PC-9 (cell line): ENCODE data around the gene ACSM6. TPM values are rescaled to one million over a fixed set of nuclear protein-coding genes. Genes with fewer than 3 reads are reported as not detected.

ENCODE experiments used
- BruUV-seq: library from RNA; stranded (reverse); fragments of 400-500 nt; replicated peaks from 2 replicates; lab custom pipeline; 2021; lab: Mats Ljungman, UMichigan
- CTCF ChIA-PET: fragments of 300-600 bp; sonication (Branson Sonifier 250); formaldehyde crosslinking; loops from one replicate; lab custom pipeline; 2022; ENCODE audit warnings: antibody characterized with exemption; lab: Charles Lee
- POLR2A ChIA-PET: fragments of 300-600 bp; sonication (Branson Sonifier 250); formaldehyde crosslinking; loops from one replicate; lab custom pipeline; 2022; ENCODE audit warnings: antibody characterized with exemption; ENCODE audit not compliant: unreplicated experiment; lab: Charles Lee
- DNase-seq, 2 experiments: peaks; one replicate each; pipeline versions ENCODE4 v3.0.0 to v3.0.0-alpha.2; 2015 to 2022; ENCODE audit warnings: mixed read lengths in 1 of 2
- H2AFZ ChIP-seq: fragments of 200-600 bp; sonication (generic); 2 replicates; pipeline ENCODE4 v1.8.1; 2017; ENCODE audit warnings: antibody characterized with exemption
- H3F3A ChIP-seq: fragments of 200-600 bp; sonication (generic); 2 replicates; pipeline ENCODE4 v1.8.1; 2017; ENCODE audit warnings: antibody characterized with exemption, mild to moderate bottlenecking, low read depth; ENCODE audit not compliant: insufficient read depth
- H3K27ac ChIP-seq: fragments of 200-600 bp; sonication (generic); 2 replicates; pipeline ENCODE4 v1.6.1; 2016; ENCODE audit warnings: mixed run types
- H3K27me3 ChIP-seq: fragments of 200-600 bp; sonication (generic); 2 replicates; pipeline ENCODE4 v1.6.1; 2016; ENCODE audit warnings: low read depth, mixed run types; ENCODE audit not compliant: insufficient read depth
- H3K36me3 ChIP-seq: fragments of 200-600 bp; sonication (generic); 2 replicates; pipeline ENCODE4 v1.6.1; 2016; ENCODE audit warnings: low read depth, mixed run types
- H3K4me1 ChIP-seq: fragments of 200-600 bp; sonication (generic); replicated peaks from 2 replicates; pipeline ENCODE4 v1.6.1; 2016; ENCODE audit warnings: mixed run types; ENCODE audit not compliant: insufficient read depth
- H3K4me2 ChIP-seq: fragments of 200-600 bp; sonication (generic); 2 replicates; pipeline ENCODE4 v1.6.1; 2017; ENCODE audit warnings: mixed run types
- H3K4me3 ChIP-seq: fragments of 200-600 bp; sonication (generic); 2 replicates; pipeline ENCODE4 v1.6.1; 2016; ENCODE audit warnings: mixed run types
- H3K79me2 ChIP-seq: fragments of 200-600 bp; sonication (generic); 2 replicates; pipeline ENCODE4 v1.6.1; 2017; ENCODE audit warnings: low read depth, mixed run types
- H3K9me2 ChIP-seq: fragments of 200-600 bp; sonication (generic); 2 replicates; pipeline ENCODE4 v1.8.1; 2017; ENCODE audit warnings: mild to moderate bottlenecking; ENCODE audit not compliant: insufficient read depth
- H3K9me3 ChIP-seq: fragments of 200-600 bp; sonication (generic); 2 replicates; pipeline ENCODE4 v1.8.1; 2016; ENCODE audit warnings: low read depth; ENCODE audit not compliant: insufficient read depth
- H4K20me1 ChIP-seq: fragments of 200-600 bp; sonication (generic); 2 replicates; pipeline ENCODE4 v1.8.1; 2017; ENCODE audit not compliant: insufficient read depth
- CTCF ChIP-seq: fragments of 200-600 bp; sonication (generic); conservative IDR thresholded peaks from 2 replicates; pipeline ENCODE4 v1.6.1; 2017; ENCODE audit warnings: mixed run types, antibody characterized with exemption, mild to moderate bottlenecking, moderate library complexity
- EZH2 ChIP-seq: fragments of 200-600 bp; sonication (generic); IDR thresholded peaks from 2 replicates; pipeline ENCODE4 v1.8.0; 2017; ENCODE audit warnings: antibody characterized with exemption, low read depth
- intact Hi-C: fragments of 100-400 bp; cut with micrococcal nuclease; formaldehyde crosslinking; loops from one replicate; pipeline ENCODE4 v1.10.0; 2022; ENCODE audit not compliant: unreplicated experiment
- total RNA-seq: library from RNA; stranded (reverse); gene quantifications from 2 replicates; pipeline ENCODE4 v1.2.3, GENCODE V29; 2021

ACSM6 gene
- total RNA-seq, 1 experiment from 2014 or later = not detected

GRCh38 chr10:95234951-95235350 is 40.9 kb downstream of the ACSM6 start:
- peaks cover 18% of the 10 kb centered on the region for H3K36me3 ChIP-seq
- H3F3A ChIP-seq = peaks cover 40% of the 10 kb centered on the region
- peak overlapping the region; percentile 98 for H3K27ac ChIP-seq
- peaks cover 47% of the 10 kb centered on the region for H3K4me1 ChIP-seq
- ChIA-PET CTCF (interaction anchor here (0.6 kb wide), 1 partner anchor 32 kb away, joined by 5 read pairs; no protein-coding TSS in a partner anchor), POLR2A (no interaction called here)
- H3K79me2 ChIP-seq = no peaks in the 10 kb centered on the region
- H3K9me3 ChIP-seq = no peaks in the 10 kb centered on the region; the same call in 1 of the 2 replicates
- no peaks in the 10 kb centered on the region for H3K9me2 ChIP-seq
- no TSS peak for BruUV-seq
- DNase-seq = no peak
- TF ChIP-seq EZH2 (no peak), CTCF (no peak)
- H4K20me1 ChIP-seq = no peaks in the 10 kb centered on the region
- H2AFZ ChIP-seq = no peak overlapping the region
- no peak overlapping the region for H3K4me3 ChIP-seq
- intact Hi-C loops = no loop called here
- no peaks in the 10 kb centered on the region for H3K27me3 ChIP-seq
- H3K4me2 ChIP-seq = 0 out of 2 replicates have a peak overlapping the region, but pooled peaks have one; percentile 12

DNA sequence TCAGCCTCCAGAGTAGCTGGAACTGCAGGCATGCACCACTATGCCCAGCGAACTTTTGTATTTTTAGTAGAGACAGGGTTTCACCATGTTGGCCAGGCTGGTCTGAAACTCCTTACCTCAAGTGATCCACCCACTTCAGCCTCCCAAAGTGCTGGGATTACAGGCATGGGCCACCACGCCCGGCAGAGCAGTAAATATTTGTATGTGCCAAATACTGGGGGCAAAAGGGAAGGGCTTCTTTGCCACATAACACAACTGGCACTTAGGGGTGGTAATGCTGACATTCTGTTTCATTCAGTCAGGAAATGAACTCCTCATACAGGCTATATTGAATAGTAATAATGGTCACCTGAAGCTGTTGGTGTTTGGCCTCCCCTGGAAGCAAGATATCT is 41.6 kb downstream of the ACSM6 start:
- Histone ChIP-seq H3K9me3 (no peaks in the 10 kb centered on the region; the same call in 1 of the 2 replicates), H3K36me3 (peaks cover 18% of the 10 kb centered on the region), H4K20me1 (no peaks in the 10 kb centered on the region), H3K4me2 (peak overlapping the region; percentile 55), H3F3A (peaks cover 33% of the 10 kb centered on the region), H3K4me1 (peaks cover 40% of the 10 kb centered on the region), H3K9me2 (no peaks in the 10 kb centered on the region), H3K27me3 (no peaks in the 10 kb centered on the region), H3K79me2 (no peaks in the 10 kb centered on the region), H3K27ac (peak overlapping the region; percentile 98), H3K4me3 (no peak overlapping the region), H2AFZ (no peak overlapping the region)
- no peak for TF ChIP-seq CTCF
- TF ChIP-seq EZH2 = no peak
- POLR2A ChIA-PET = interaction anchor here (0.7 kb wide), 1 partner anchor 1753 kb away, joined by 3 read pairs; the partner anchor contains the start of gene MYOF
- intact Hi-C loops = loop anchor here (1.0 to 2.0 kb wide), 2 partner anchors 15 to 29 kb away; no protein-coding TSS in a partner anchor
- DNase-seq = no peak
- CTCF ChIA-PET = interaction anchor here (0.6 kb wide), 1 partner anchor 33 kb away, joined by 5 read pairs; no protein-coding TSS in a partner anchor
- no TSS peak for BruUV-seq

DNA sequence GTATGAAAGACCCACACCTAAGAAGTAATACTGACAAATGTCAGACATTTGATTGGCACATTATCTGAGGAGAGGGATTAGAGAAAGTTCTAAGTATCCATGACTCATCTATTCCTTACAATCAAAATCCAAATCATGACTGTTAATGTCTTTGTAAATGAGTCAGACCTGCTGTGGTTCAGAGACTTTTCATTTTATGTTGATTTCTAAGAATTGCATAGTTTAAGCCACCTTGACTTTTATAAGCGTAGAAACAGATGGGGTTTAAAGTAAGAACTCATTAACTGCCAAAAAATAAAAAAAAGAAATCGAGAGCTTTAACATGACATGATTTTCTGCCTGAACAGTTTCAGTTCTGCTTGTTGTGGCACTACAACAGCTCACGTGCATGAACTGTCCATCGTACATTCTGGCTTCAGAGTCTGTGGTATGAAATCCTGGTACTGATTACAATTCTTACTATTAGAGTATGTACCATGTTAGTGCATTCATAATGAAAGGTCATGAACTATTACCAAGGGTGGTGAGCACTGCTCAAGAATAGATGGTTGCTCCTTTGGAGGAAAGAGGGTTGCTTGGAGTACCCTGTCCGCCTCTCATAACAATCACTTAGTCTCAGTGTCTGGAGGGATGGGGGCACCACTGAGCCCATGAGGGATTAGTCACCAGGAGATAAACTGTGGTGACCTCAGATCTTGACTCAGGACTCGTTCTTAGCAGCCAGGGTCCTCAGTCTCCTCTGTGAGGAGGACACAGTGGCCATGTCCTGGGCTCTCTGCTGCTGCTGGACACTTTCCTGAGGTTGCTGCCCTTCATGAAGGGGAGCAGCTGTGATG is 42.2 kb downstream of the ACSM6 start:
- Histone ChIP-seq H3K36me3 (peaks cover 18% of the 10 kb centered on the region), H4K20me1 (no peaks in the 10 kb centered on the region), H3K4me1 (peaks cover 39% of the 10 kb centered on the region), H3K4me2 (peak overlapping the region; percentile 55), H3K27me3 (no peaks in the 10 kb centered on the region), H3K4me3 (no peak overlapping the region), H3K9me2 (no peaks in the 10 kb centered on the region), H3F3A (peaks cover 30% of the 10 kb centered on the region), H3K27ac (peak overlapping the region; percentile 98), H3K79me2 (no peaks in the 10 kb centered on the region), H2AFZ (no peak overlapping the region), H3K9me3 (no peaks in the 10 kb centered on the region; the same call in 1 of the 2 replicates)
- BruUV-seq = TSS peak; percentile 51
- intact Hi-C loops = loop anchor here (1.0 to 2.0 kb wide), 2 partner anchors 15 to 28 kb away; no protein-coding TSS in a partner anchor
- TF ChIP-seq CTCF (no peak), EZH2 (no peak)
- ChIA-PET CTCF (no interaction called here), POLR2A (interaction anchor here (0.7 kb wide), 1 partner anchor 1754 kb away, joined by 3 read pairs; the partner anchor contains the start of gene MYOF)
- peak; percentile 19 to 83 for DNase-seq
